Lower lobe of right lung (tissue), 2 donors: ENCODE data around the gene ADCY7. TPM values are rescaled to one million over a fixed set of nuclear protein-coding genes. Genes with fewer than 3 reads are reported as not detected.
A peak's percentile ranks its signal among the peaks of the same experiment; 100 is the strongest.
"Not testable (repeated sequence)": the region's sequence is repeated elsewhere in the genome, so short reads cannot be mapped to it uniquely, and the experiment has no call there.

ENCODE experiments used
- ATAC-seq, 2 donors: fragments of 200-7000 bp; cut with Tn5 transposase; one replicate each; pipeline ENCODE4 v1.9.1; 2020 to 2022; ENCODE audit warnings: mild to moderate bottlenecking in 2 of 2, moderate library complexity in 2 of 2
- DNase-seq: peaks from one replicate; pipeline ENCODE4 v3.0.0-alpha.2; 2020
- H3K27ac ChIP-seq: fragments of 200-600 bp; one replicate; pipeline ENCODE4 v1.8.0; 2022
- H3K27me3 ChIP-seq: fragments of 200-600 bp; one replicate; pipeline ENCODE4 v1.8.0; 2022; ENCODE audit warnings: low read depth
- H3K36me3 ChIP-seq: fragments of 200-600 bp; one replicate; pipeline ENCODE4 v1.8.0; 2022; ENCODE audit warnings: mild to moderate bottlenecking
- H3K4me1 ChIP-seq: fragments of 200-600 bp; one replicate; pipeline ENCODE4 v1.8.0; 2022
- H3K4me3 ChIP-seq: fragments of 200-600 bp; one replicate; pipeline ENCODE4 v1.8.0; 2022; ENCODE audit warnings: mild to moderate bottlenecking
- H3K9me3 ChIP-seq: fragments of 200-600 bp; one replicate; pipeline ENCODE4 v1.8.0; 2022
- intact Hi-C: fragments of 100-400 bp; cut with DNase I; formaldehyde crosslinking; loops from one replicate; pipeline ENCODE4 v1.11.0; 2022
- total RNA-seq: library from RNA; stranded (reverse); fragmentation: NEBNext Ultra II Directional; extraction: Animal tissue kit (Norgen Biotek cat#: 25700); gene quantifications from one replicate; pipeline ENCODE4 v1.2.1, GENCODE V29; 2021
- TF ChIP-seq, protein P1 (sequence below): fragments of 200-600 bp; IDR thresholded peaks from one replicate; pipeline ENCODE4 v1.8.0; 2022; ENCODE audit warnings: antibody characterized with exemption, mild to moderate bottlenecking
- donor health status: DM: no; HTN: yes; CAD: no; lungs with severe emphysema.

The ADCY7 gene
- total RNA-seq, 1 donor from 2014 or later: 115 TPM

DNA sequence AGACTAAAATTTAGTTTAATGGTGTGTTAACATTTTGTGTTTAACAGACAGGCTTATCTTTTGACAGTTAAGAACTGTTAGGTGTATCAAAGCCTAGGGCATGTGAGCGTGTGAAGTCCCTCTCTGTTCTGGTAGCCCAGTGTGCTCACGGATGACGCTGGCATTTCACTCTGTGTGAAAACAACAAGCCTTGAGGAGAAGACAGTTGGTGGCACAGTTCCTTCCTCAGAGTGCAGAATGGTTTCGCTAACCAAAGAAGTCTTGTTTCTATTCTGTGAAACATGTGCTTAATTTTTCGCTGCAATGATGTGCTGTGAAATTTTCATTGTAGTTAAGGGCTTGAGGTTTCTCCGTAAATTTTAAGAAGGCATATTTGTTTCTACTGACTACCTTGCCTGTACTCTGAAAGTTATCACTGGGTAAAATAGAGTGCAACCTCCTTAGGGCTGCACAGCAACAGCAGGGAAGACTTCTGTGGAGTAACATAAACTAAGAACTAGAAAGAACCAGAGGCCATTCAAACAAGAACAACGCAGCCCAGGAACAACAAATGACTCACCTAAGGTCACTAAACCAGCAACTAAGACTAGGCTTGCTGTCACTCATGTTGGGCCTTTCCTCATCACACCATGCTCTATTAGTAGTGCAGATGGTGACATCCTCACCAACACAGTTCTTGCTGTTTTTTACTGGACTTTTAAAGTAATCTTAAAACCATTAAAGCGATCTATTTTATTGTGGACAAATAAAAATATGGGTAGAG, 69.0 kb downstream of the ADCY7 start:
- DNase-seq (no peak), ATAC-seq (peak in 1 of 2 donors; percentile 46)
- no peaks in the 10 kb centered on the region for H3K9me3 ChIP-seq
- no peak overlapping the region for H3K27ac ChIP-seq
- no peak overlapping the region for H3K4me3 ChIP-seq
- intact Hi-C loops: no loop called here
- TF ChIP-seq, protein P1, sequence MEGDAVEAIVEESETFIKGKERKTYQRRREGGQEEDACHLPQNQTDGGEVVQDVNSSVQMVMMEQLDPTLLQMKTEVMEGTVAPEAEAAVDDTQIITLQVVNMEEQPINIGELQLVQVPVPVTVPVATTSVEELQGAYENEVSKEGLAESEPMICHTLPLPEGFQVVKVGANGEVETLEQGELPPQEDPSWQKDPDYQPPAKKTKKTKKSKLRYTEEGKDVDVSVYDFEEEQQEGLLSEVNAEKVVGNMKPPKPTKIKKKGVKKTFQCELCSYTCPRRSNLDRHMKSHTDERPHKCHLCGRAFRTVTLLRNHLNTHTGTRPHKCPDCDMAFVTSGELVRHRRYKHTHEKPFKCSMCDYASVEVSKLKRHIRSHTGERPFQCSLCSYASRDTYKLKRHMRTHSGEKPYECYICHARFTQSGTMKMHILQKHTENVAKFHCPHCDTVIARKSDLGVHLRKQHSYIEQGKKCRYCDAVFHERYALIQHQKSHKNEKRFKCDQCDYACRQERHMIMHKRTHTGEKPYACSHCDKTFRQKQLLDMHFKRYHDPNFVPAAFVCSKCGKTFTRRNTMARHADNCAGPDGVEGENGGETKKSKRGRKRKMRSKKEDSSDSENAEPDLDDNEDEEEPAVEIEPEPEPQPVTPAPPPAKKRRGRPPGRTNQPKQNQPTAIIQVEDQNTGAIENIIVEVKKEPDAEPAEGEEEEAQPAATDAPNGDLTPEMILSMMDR: no peak
- peaks cover 8% of the 10 kb centered on the region for H3K4me1 ChIP-seq
- peaks cover 54% of the 10 kb centered on the region for H3K36me3 ChIP-seq
- H3K27me3 ChIP-seq: no peaks in the 10 kb centered on the region

- Histone ChIP-seq H3K27me3 (no peaks in the 10 kb centered on the region), H3K9me3 (no peaks in the 10 kb centered on the region), H3K4me3 (no peak overlapping the region), H3K27ac (no peak overlapping the region), H3K4me1 (peaks cover 6% of the 10 kb centered on the region), H3K36me3 (peaks cover 54% of the 10 kb centered on the region)
- intact Hi-C loops: no loop called here
- no peak for ATAC-seq
- DNase-seq: no peak
- TF ChIP-seq, protein P1: no peak
Observed at GRCh38 chr16:50336884-50337283, 70.5 kb downstream of the ADCY7 start.

GRCh38 chr16:50338371-50339231, 72.2 kb downstream of the ADCY7 start:
- intact Hi-C loops: no loop called here
- Histone ChIP-seq H3K4me3 (no peak overlapping the region), H3K27ac (no peak overlapping the region), H3K27me3 (no peaks in the 10 kb centered on the region), H3K9me3 (no peaks in the 10 kb centered on the region), H3K4me1 (peaks cover 6% of the 10 kb centered on the region), H3K36me3 (peaks cover 56% of the 10 kb centered on the region)
- DNase-seq (no peak), ATAC-seq (no peak)
- TF ChIP-seq, protein P1: no peak

DNA sequence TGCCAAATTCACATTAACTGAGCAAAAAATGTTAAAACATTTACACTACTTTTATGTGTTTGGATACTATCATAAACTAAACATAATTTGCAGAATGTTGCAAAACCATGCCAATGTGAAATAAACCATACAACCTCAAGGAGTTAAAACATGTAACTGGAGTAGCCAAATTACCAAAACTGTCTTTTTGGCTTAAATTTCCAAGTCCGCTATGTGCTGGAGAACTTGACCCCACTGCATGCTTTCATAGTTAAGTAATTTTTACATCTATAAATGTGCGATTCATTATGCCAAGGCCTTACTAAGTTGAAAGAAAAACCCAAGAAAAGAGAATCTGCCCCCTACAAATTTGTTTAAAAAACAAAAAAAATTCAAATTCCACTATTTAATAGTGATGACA, 74.2 kb downstream of the ADCY7 start:
- TF ChIP-seq, protein P1: no peak
- DNase-seq (no peak), ATAC-seq (no peak)
- H3K4me1 ChIP-seq: peaks cover 6% of the 10 kb centered on the region
- H3K27ac ChIP-seq: no peak overlapping the region
- H3K4me3 ChIP-seq: no peak overlapping the region
- H3K27me3 ChIP-seq: no peaks in the 10 kb centered on the region
- no peaks in the 10 kb centered on the region for H3K9me3 ChIP-seq
- peaks cover 52% of the 10 kb centered on the region for H3K36me3 ChIP-seq
- intact Hi-C loops: no loop called here

- H3K9me3 ChIP-seq, H3K4me3 ChIP-seq, ATAC-seq, H3K27me3 ChIP-seq, intact Hi-C loops, H3K27ac ChIP-seq, H3K4me1 ChIP-seq: not testable (repeated sequence)
- H3K36me3 ChIP-seq: peaks cover 47% of the 10 kb centered on the region
- DNase-seq: peak; percentile 44
Observed at GRCh38 chr16:50343566-50343965, 77.2 kb downstream of the ADCY7 start.

DNA sequence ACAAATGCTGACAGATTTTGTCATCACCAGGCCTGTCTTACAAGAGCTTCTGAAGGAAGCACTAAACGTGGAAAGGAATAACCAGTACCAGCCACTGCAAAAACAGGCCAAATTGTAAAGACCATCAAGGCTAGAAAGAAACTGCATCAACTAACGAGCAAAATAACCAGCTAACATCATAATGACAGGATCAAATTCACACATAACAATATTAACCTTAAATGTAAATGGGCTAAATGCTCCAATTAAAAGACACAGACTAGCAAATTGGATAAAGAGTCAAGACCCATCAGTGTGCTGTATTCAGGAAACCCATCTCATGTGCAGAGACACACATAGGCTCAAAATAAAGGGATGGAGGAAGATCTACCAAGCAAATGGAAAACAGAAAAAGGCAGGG, 78.9 kb downstream of the ADCY7 start:
- H3K36me3 ChIP-seq: peaks cover 48% of the 10 kb centered on the region
- intact Hi-C loops, H3K27me3 ChIP-seq, H3K9me3 ChIP-seq, H3K27ac ChIP-seq, ATAC-seq, DNase-seq, H3K4me1 ChIP-seq, H3K4me3 ChIP-seq: not testable (repeated sequence)
